ENCODE data around the gene TNPO3.
A peak's percentile ranks its signal among the peaks of the same experiment; 100 is the strongest.

TNPO3 gene

DNA sequence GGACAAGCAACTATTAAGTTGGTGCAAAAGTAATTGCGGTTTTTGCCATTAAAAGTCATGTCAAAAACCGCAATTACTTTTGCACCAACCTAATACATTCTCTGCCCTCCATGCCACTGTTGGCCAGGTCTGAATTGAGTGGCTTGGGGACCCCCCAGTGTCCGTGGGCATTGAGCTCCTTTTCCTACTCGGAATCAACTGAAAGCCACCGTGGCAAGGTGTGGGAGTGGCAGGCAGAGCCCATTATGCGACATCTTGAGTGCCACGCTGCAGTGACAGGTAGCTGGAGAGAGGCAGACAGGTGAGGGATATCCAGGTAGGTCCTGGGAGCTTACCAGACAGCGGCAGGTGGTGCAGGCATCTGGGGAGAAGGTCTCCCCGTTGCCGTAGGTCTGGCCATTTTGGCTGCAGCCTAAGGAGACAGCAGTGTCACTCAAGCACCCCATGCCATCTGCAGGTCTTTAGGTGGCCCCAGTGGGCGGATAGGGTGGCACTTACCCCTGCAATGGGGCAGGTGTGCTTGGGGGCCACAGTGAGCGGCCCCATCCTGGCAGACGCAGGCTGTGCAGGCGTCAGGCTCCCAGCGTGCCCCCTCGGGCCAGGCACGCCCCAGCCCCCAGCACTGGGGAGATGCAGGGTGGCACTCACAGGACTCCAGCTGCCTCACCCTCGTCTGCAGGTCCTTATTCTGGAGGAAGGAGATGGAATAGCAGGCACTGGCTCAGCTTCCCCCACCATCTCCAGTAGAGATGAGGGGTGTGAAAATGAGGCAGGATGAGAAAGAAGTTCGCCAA lies 147.9 kb downstream of the TNPO3 start:
- DNase-seq (ENCODE audit: low spot score): no peak

DNA sequence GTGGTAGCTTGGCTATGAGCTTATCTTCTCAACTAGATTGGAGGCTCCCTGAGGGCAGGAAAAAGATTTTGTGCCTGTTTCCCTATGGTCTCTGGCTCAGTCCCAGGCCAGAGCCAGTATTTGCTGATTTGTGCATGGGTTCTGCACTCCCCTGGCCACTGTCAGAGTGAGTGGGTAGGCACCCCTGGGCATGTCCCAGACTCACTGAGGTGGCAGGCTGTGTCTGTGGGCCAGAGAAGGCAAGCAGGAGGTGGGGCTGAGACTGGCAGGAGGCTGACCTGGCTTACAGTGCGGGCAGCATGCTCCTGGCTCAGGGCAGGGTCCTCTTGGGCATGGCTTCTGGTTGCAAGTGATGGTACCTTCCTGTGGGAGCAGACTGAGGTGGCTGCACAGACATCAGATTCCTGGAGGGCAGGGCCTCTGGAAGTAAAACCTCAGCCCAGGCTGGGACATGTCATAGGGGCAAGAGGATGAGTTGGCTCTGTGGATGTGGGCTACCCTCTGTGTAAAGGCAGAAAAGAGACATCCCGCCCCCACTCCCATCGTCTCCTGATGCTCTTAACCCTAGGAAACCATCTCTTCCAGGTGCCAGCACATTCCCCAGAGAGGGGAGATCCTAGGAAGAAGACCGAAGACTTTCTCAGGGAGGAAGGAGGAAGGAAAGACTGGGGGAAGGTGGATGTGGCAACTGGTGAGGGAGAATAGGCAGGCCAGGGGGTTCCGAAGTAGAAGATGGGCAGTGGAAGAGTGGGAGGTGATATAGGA lies 148.7 kb downstream of the TNPO3 start:
- DNase-seq (ENCODE audit: low spot score): no peak

DNA sequence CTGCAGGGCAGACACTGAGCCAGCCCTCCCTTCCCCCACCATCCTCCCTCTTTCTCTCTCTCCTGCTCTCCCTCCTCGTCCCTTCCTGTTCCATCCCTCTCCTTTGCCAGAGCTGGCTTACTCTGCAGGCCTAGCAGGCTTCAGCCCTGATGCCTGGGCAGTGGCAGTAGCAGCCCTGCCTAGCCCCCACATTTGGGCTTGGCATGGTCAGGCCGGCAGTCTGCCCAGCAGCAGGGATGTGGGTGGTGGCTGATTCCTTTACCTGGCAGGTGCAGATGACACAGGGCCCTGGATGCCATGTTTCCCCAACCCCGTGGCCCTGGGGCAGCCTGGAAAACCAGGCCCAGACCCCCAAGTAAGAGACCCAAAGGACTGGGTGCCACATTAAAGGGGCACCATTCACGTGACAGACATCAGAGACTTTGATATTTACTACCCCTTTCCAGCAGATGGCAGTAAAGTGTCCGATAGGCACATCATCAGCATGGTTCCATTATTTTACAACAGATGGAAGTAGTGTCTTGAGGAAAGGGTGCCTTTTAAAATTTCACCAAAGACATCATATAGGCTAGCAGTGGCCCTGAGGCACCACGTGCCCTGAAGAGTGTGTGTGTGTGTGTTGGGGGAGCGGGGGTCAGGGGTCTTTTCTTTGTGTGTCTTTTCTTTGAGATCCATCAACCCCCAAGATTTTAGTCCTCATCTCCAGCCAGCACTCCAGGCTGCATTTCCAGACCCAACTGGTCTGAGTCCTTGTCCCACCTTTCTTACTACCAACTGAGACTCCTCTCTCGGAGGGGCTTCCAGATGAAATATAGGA lies 150.3 kb downstream of the TNPO3 start:
- peak; percentile 91 for DNase-seq (ENCODE audit: low spot score)
